Measurements from ENCODE around the gene TCN2. TPM values are rescaled to one million over a fixed set of nuclear protein-coding genes. Genes with fewer than 3 reads are reported as not detected.

Gene TCN2
- total and polyA plus RNA-seq, 7 donors: 5.5 to 11.7 (median 8.4) TPM

GRCh38 chr22:30655532-30655931 lies 48.6 kb downstream of the TCN2 start:
- intact Hi-C loops (cut with DNase I): no loop called here
- Histone ChIP-seq H3K27me3 (ENCODE audit: insufficient read depth in 3 of 3, low read length in 2 of 3) (no peaks in the 10 kb centered on the region), H3K36me3 (ENCODE audit: insufficient read depth in 1 of 2, low read depth in 1 of 2) (no peaks in the 10 kb centered on the region), H3K4me1 (no peaks in the 10 kb centered on the region), H3K4me3 (no peak overlapping the region), H3K9me3 (no peaks in the 10 kb centered on the region), H3K27ac (no peak overlapping the region)
- WGBS, 3 donors: 79 to 83% (median 82%) methylated on average over 3 of the region's 3 CpGs
- ATAC-seq (no peak), DNase-seq (no peak)
- no peak for TF ChIP-seq CTCF (IDR thresholded peaks at IDR 0.05)

- no peak for TF ChIP-seq CTCF (IDR thresholded peaks at IDR 0.05)
- intact Hi-C loops (cut with DNase I): no loop called here
- WGBS, 3 donors: 67 to 71% (median 69%) methylated on average over 4 of the region's 4 CpGs
- Histone ChIP-seq H3K9me3 (no peaks in the 10 kb centered on the region), H3K27ac (no peak overlapping the region), H3K27me3 (ENCODE audit: insufficient read depth in 3 of 3, low read length in 2 of 3) (no peaks in the 10 kb centered on the region), H3K36me3 (ENCODE audit: insufficient read depth in 1 of 2, low read depth in 1 of 2) (peaks cover 3 to 25% of the 10 kb centered on the region in 2 donors), H3K4me1 (peaks cover 6% of the 10 kb centered on the region), H3K4me3 (no peak overlapping the region)
- no peak for DNase-seq
- ATAC-seq: no peak
Observed at GRCh38 chr22:30662040-30662439, 55.1 kb downstream of the TCN2 start.

- DNase-seq: no peak
- intact Hi-C loops (cut with DNase I): loop anchor here in 1 of 2 donors (5.0 kb wide), 1 partner anchor 32 kb away; no protein-coding TSS in a partner anchor
- Histone ChIP-seq H3K27ac (no peak overlapping the region), H3K4me3 (no peak overlapping the region), H3K4me1 (peaks cover 6% of the 10 kb centered on the region), H3K27me3 (ENCODE audit: insufficient read depth in 3 of 3, low read length in 2 of 3) (no peaks in the 10 kb centered on the region), H3K9me3 (no peaks in the 10 kb centered on the region), H3K36me3 (ENCODE audit: insufficient read depth in 1 of 2, low read depth in 1 of 2) (peaks cover 3 to 25% of the 10 kb centered on the region in 2 donors)
- no peak for TF ChIP-seq CTCF (IDR thresholded peaks at IDR 0.05)
- no peak for ATAC-seq
- WGBS, 3 donors: 98% methylated on average over 13 of the region's 13 CpGs
Observed at GRCh38 chr22:30664798-30665197, 57.8 kb downstream of the TCN2 start.

- no peaks in the 10 kb centered on the region for H3K9me3 ChIP-seq
- peaks cover 6% of the 10 kb centered on the region for H3K4me1 ChIP-seq
- no peak overlapping the region for H3K27ac ChIP-seq
- no peaks in the 10 kb centered on the region for H3K27me3 ChIP-seq (ENCODE audit: insufficient read depth in 3 of 3, low read length in 2 of 3)
- no peak for ATAC-seq
- peaks cover 3 to 25% of the 10 kb centered on the region in 2 donors for H3K36me3 ChIP-seq (ENCODE audit: insufficient read depth in 1 of 2, low read depth in 1 of 2)
- DNase-seq: no peak
- intact Hi-C loops (cut with DNase I): loop anchor here in 1 of 2 donors (5.0 kb wide), 1 partner anchor 33 kb away; no protein-coding TSS in a partner anchor
- no peak for TF ChIP-seq CTCF (IDR thresholded peaks at IDR 0.05)
- H3K4me3 ChIP-seq: no peak overlapping the region
- 81 to 93% (median 85%) methylated on average over 2 of the region's 2 CpGs for WGBS, 3 donors
Observed at GRCh38 chr22:30665266-30665665, 58.3 kb downstream of the TCN2 start.

GRCh38 chr22:30665786-30666185 lies 58.8 kb downstream of the TCN2 start:
- no peak for ATAC-seq
- no peak for TF ChIP-seq CTCF (IDR thresholded peaks at IDR 0.05)
- 88 to 93% (median 89%) methylated on average over 4 of the region's 4 CpGs for WGBS, 3 donors

More at GRCh38 chr22:30665786-30666185, 58.8 kb downstream of the TCN2 start:
- H3K4me1 ChIP-seq: peaks cover 6% of the 10 kb centered on the region
- intact Hi-C loops (cut with DNase I): loop anchor here in 1 of 2 donors (5.0 kb wide), 1 partner anchor 33 kb away; no protein-coding TSS in a partner anchor
- H3K27me3 ChIP-seq (ENCODE audit: insufficient read depth in 3 of 3, low read length in 2 of 3): no peaks in the 10 kb centered on the region
- no peak overlapping the region for H3K27ac ChIP-seq
- H3K36me3 ChIP-seq (ENCODE audit: insufficient read depth in 1 of 2, low read depth in 1 of 2): peaks cover 3 to 25% of the 10 kb centered on the region in 2 donors
- no peak for DNase-seq
- no peak overlapping the region for H3K4me3 ChIP-seq
- H3K9me3 ChIP-seq: no peaks in the 10 kb centered on the region
